Measurements from ENCODE around the gene TFAP2C. TPM values are rescaled to one million over a fixed set of nuclear protein-coding genes. Genes with fewer than 3 reads are reported as not detected.

TFAP2C gene
- total RNA-seq, 2 donors from 2014 or later, result 0.31 to 1.8 TPM

- H3K4me1 ChIP-seq (ENCODE audit: control insufficient read depth, insufficient read depth, low read length), result peaks cover 15% of the 10 kb centered on the region
Observed at GRCh38 chr20:56631990-56632327, 2.9 kb downstream of the TFAP2C start.

DNA sequence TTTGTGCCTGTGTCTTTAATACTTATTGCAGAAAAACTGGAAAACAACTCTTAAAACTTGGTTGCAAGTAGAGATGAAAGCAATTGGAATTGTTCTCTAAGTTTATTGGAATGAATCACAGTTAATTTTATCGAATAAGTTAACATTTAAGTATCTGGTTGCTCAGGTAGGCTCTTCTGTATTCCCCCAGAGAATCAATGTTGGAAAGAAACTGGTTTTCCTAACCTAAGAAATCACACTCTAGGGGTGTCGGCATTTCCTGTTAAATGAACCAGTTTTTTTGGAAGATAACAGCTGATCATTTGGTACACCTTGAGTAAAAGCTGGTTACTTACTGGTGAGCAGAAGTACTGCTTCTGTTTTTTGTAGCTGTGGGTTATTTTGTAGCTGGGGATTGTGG is 5.2 kb downstream of the TFAP2C start:
- Histone ChIP-seq H3K27ac (ENCODE audit: low read depth, low read length) (no peak overlapping the region), H3K36me3 (ENCODE audit: control insufficient read depth, insufficient read depth, low read length) (no peaks in the 10 kb centered on the region), H3K9me3 (ENCODE audit: control insufficient read depth, low read length) (no peaks in the 10 kb centered on the region), H3K4me3 (ENCODE audit: low read length) (no peak overlapping the region), H3K9ac (ENCODE audit: extremely low read depth, low read length, poor library complexity, severe bottlenecking) (no peak overlapping the region), H3K27me3 (ENCODE audit: control insufficient read depth, insufficient read depth, low read length, poor library complexity, severe bottlenecking) (peaks cover 63% of the 10 kb centered on the region), H3K4me1 (ENCODE audit: control insufficient read depth, insufficient read depth, low read length) (peaks cover 13% of the 10 kb centered on the region)
- TF ChIP-seq, protein P1, sequence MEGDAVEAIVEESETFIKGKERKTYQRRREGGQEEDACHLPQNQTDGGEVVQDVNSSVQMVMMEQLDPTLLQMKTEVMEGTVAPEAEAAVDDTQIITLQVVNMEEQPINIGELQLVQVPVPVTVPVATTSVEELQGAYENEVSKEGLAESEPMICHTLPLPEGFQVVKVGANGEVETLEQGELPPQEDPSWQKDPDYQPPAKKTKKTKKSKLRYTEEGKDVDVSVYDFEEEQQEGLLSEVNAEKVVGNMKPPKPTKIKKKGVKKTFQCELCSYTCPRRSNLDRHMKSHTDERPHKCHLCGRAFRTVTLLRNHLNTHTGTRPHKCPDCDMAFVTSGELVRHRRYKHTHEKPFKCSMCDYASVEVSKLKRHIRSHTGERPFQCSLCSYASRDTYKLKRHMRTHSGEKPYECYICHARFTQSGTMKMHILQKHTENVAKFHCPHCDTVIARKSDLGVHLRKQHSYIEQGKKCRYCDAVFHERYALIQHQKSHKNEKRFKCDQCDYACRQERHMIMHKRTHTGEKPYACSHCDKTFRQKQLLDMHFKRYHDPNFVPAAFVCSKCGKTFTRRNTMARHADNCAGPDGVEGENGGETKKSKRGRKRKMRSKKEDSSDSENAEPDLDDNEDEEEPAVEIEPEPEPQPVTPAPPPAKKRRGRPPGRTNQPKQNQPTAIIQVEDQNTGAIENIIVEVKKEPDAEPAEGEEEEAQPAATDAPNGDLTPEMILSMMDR (conservative IDR thresholded peaks at IDR 0.05), result no peak
- 90 to 96% methylated on average over 1 to 2 of the region's 2 CpGs for WGBS, 2 experiments (ENCODE audit: insufficient coverage in 1 of 2, insufficient read length in 1 of 2)
- Mint-ChIP-seq H3K27ac (no peak overlapping the region), H3K27me3 (ENCODE audit: insufficient read depth) (peaks cover 66% of the 10 kb centered on the region), H3K4me3 (no peak overlapping the region), H3K36me3 (ENCODE audit: low read depth) (no peaks in the 10 kb centered on the region), H3K4me1 (peaks cover 66% of the 10 kb centered on the region), H3K9me3 (no peaks in the 10 kb centered on the region)
- DNase-seq, result no peak

More at GRCh38 chr20:56631990-56632327, 2.9 kb downstream of the TFAP2C start:
- Mint-ChIP-seq H3K27me3 (ENCODE audit: insufficient read depth) (peaks cover 84% of the 10 kb centered on the region), H3K4me1 (peaks cover 52% of the 10 kb centered on the region), H3K4me3 (peak overlapping the region; percentile 59), H3K36me3 (ENCODE audit: low read depth) (no peaks in the 10 kb centered on the region), H3K27ac (no peak overlapping the region), H3K9me3 (no peaks in the 10 kb centered on the region)
- no peaks in the 10 kb centered on the region for H3K36me3 ChIP-seq (ENCODE audit: control insufficient read depth, insufficient read depth, low read length)
- TF ChIP-seq, protein P1 (conservative IDR thresholded peaks at IDR 0.05), result no peak
- no peaks in the 10 kb centered on the region for H3K9me3 ChIP-seq (ENCODE audit: control insufficient read depth, low read length)
- DNase-seq, result no peak
- peak overlapping the region; percentile 81 for H3K4me3 ChIP-seq (ENCODE audit: low read length)
- peaks cover 86% of the 10 kb centered on the region for H3K27me3 ChIP-seq (ENCODE audit: control insufficient read depth, insufficient read depth, low read length, poor library complexity, severe bottlenecking)
- H3K27ac ChIP-seq (ENCODE audit: low read depth, low read length), result no peak overlapping the region
- 36 to 37% methylated on average over 5 of the region's 5 CpGs for WGBS, 2 experiments (ENCODE audit: insufficient coverage in 1 of 2, insufficient read length in 1 of 2)
- no peak overlapping the region for H3K9ac ChIP-seq (ENCODE audit: extremely low read depth, low read length, poor library complexity, severe bottlenecking)

GRCh38 chr20:56634735-56635385 is 5.8 kb downstream of the TFAP2C start:
- Mint-ChIP-seq H3K36me3 (ENCODE audit: low read depth) (no peaks in the 10 kb centered on the region), H3K27me3 (ENCODE audit: insufficient read depth) (peaks cover 63% of the 10 kb centered on the region), H3K9me3 (no peaks in the 10 kb centered on the region), H3K4me3 (no peak overlapping the region), H3K4me1 (peaks cover 66% of the 10 kb centered on the region), H3K27ac (no peak overlapping the region)
- H3K4me3 ChIP-seq (ENCODE audit: low read length), result no peak overlapping the region
- H3K36me3 ChIP-seq (ENCODE audit: control insufficient read depth, insufficient read depth, low read length), result no peaks in the 10 kb centered on the region
- WGBS, 2 experiments (ENCODE audit: insufficient coverage in 1 of 2, insufficient read length in 1 of 2), result 73 to 87% methylated on average over 7 to 13 of the region's 13 CpGs
- H3K27ac ChIP-seq (ENCODE audit: low read depth, low read length), result no peak overlapping the region
- peaks cover 13% of the 10 kb centered on the region for H3K4me1 ChIP-seq (ENCODE audit: control insufficient read depth, insufficient read depth, low read length)
- H3K27me3 ChIP-seq (ENCODE audit: control insufficient read depth, insufficient read depth, low read length, poor library complexity, severe bottlenecking), result peaks cover 57% of the 10 kb centered on the region
- no peaks in the 10 kb centered on the region for H3K9me3 ChIP-seq (ENCODE audit: control insufficient read depth, low read length)
- TF ChIP-seq, protein P1 (conservative IDR thresholded peaks at IDR 0.05), result no peak
- no peak for DNase-seq
- H3K9ac ChIP-seq (ENCODE audit: extremely low read depth, low read length, poor library complexity, severe bottlenecking), result no peak overlapping the region

Measured in endodermal cell (in vitro differentiated cells).